NCI-H2196 (cell line): ENCODE measurements around the gene AGTRAP.

ENCODE experiments used
- DNase-seq: peaks from one replicate; lab custom pipeline; 2025; ENCODE audit not compliant: unreplicated experiment; lab: John Stamatoyannopoulos, UW

AGTRAP gene

GRCh38 chr1:11795238-11795890 is 59.4 kb downstream of the AGTRAP start:
- DNase-seq: peak; percentile 7

GRCh38 chr1:11796036-11796828 is 60.3 kb downstream of the AGTRAP start:
- no peak for DNase-seq

- no peak for DNase-seq
Observed at GRCh38 chr1:11797525-11798216, 61.7 kb downstream of the AGTRAP start.

GRCh38 chr1:11799099-11799498 is 63.2 kb downstream of the AGTRAP start:
- DNase-seq: no peak

- DNase-seq: no peak
Observed at GRCh38 chr1:11799896-11800295, 64.0 kb downstream of the AGTRAP start.

- DNase-seq: no peak
Observed at GRCh38 chr1:11800391-11800755, 64.4 kb downstream of the AGTRAP start.
